Measurements from ENCODE around the gene MBD3.
A peak's percentile ranks its signal among the peaks of the same experiment; 100 is the strongest.

MBD3 gene

DNA sequence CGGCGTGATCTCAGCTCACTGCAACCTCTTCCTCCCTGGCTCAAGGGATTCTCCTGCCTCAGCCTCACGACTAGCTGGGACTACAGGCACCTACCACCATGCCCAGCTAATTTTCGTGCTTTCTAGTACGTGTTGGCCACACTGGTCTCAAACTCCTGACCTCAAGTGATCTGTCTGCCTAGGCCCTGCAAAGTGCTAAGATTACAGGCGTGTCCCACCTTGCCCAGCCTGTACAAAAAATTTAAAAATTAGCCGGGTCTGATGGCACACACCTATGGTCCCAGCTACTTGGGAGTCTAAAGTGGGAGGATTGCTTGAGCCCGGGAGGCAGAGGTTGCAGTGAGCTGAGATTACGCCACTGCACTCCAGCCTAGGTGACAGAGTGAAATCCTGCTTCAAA, 19.9 kb downstream of the MBD3 start:
- FAIRE-seq: no peak
- DNase-seq (ENCODE audit: low spot score): no peak

DNA sequence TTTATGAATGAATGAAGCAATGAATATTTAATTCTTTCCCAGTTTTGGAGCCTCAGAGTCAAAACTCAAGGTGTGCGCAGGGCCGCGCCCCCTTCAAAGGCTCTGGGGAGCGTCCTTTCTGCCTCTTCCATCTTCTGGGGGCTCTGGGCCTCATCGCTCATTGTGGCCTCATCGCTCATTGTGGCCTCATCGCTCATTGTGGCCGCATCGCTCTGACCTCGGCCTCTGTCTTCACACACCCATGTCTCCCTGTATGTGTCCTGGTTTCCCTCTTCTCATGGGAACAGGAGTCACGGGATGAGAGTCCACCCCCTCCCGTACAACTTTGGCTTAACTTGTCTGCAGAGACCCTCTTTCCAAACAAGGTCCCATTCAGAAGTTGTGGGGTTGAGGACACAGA, 21.3 kb downstream of the MBD3 start:
- DNase-seq (ENCODE audit: low spot score) (no peak), FAIRE-seq (no peak)

DNA sequence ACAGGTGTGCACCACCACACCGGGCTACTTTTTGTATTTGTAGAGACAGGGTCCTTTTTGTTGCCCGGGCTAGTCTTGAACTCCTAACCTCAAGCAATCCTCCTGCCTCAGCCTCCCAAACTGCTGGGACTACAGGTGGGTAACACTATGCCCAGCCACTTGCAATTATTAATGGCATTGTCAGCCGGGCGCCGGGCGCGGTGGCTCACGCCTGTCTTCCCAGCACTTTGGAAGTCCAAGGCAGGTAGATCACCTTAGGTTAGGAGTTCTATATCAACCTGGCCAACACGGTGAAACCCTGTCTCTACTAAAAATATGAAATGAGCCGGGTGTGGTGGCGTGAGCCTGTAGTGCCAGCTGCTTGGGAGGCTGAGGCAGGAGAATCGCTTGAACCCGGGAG, 21.8 kb downstream of the MBD3 start:
- FAIRE-seq (no peak), DNase-seq (ENCODE audit: low spot score) (no peak)

DNA sequence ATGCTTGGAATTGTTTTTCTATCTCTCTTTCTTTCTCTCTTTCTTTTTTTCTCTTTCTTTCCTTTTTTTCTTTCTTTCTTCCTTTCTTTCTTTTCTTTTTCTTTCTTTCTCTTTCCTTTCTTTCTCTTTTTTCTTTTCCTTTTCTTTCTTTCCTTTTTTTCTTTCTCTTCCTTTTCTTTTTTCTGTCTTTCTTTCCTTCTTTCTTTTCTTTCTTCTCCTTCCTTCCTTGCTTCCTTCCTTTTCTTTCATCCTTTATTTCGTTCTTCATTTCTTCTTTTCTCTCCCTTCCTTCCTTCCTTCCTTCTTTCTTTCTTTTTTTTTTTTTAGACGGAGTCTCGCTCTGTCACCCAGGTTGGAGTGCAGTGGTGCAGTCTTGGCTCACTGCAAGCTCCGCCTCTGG, 22.7 kb downstream of the MBD3 start:
- no peak for FAIRE-seq
- no peak for DNase-seq (ENCODE audit: low spot score)

DNA sequence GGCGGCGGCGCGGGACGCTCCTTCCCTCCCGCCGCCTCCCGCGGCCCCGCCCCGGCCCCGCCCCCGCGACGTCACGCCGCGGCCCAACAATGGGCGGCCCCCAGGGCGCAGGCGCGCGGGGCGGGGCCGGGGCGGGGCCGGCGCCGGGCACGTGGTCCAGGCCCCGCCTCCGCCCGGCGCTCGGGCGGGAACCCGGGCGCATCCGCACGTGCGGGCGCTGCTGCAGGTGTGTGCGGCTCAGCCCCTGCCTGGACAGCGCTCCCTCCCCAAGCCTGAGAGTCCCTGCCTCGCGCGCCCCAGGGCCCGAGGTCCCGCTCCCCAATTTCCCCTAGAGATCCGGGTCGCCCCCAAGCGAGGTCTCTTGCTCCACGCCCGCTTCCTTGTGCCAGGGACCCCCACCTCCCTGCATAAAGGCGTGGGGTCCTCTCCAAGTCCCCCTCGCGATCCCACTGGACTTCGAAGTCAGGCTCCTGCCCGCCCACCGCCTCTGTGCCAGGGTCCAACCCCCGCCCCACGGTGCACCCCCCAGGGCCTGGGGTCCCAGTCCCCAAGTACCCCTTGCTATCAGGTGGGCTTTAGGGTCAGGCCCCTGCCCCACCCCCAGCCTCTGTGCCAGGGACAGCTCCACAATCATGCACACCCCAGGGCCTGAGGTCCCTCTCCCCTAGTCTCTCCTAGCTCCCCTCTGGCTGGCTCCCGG, 24.2 kb downstream of the MBD3 start, which contains the start of gene MEX3D:
TSS of gene MEX3D (minus strand) at position 6 of the 700 bp plus-strand sequence. CDS start 267 bp downstream, outside the sequence.
- FAIRE-seq (no peak), DNase-seq (ENCODE audit: low spot score) (peak; percentile 93)

DNA sequence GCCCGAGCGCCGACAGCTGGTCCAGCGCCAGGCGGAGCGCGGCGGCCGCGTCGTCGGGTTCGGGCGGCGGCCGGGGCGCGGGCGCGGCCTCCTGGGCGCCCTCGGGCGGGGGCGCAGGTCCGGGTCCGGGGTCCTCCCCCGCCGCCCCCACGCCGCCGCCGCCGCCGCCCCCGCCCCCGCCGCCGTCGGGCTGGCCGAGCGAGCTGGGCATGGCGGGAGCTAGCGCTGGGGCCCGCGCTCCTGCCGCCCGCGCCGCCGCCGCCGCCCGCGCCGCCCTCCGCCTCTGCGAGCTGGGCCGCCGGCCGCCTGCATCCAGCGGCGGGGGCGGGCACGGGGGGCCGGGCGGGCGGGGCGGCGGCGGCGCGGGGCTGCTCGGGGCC, 24.8 kb downstream of the MBD3 start:
- DNase-seq (ENCODE audit: low spot score) (no peak), FAIRE-seq (no peak)

DNA sequence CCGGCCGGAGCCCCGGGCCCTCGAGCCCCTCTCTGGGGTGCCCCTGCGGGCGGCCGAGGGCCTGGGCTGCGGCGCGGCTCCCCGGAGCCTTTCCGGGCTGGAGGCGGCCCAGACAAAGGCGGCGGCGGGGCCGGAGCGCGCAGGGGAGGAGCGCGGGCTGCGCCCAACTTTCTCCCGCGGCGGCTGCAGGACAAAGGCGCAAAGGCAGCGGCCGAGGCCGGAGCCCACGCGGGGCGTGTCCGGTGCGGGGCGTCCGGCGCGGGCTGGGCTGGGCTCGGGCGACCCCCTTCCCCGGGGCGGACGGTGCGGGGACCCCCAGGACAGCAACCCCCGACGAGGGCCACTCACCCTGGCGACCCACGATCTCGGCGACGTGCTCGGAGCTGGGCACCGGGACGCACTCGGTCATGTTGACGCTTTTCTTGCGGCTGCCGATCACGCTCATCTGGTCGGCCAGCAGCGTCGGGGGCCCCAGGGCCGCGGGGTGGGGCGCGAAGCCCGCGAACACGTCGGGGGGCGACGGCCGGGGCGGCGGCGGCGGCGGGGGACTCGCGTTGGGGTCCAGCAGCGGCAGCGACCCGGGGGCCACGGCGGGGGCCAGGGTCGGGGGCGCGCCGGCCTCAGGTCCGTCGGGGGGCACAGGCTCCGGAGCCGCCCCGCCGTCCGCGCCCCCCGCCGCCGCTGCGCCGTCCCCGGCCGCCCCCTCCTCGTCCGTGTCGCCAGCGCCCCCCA, 25.4 kb downstream of the MBD3 start:
- no peak for FAIRE-seq
- DNase-seq (ENCODE audit: low spot score): peak; percentile 36

DNA sequence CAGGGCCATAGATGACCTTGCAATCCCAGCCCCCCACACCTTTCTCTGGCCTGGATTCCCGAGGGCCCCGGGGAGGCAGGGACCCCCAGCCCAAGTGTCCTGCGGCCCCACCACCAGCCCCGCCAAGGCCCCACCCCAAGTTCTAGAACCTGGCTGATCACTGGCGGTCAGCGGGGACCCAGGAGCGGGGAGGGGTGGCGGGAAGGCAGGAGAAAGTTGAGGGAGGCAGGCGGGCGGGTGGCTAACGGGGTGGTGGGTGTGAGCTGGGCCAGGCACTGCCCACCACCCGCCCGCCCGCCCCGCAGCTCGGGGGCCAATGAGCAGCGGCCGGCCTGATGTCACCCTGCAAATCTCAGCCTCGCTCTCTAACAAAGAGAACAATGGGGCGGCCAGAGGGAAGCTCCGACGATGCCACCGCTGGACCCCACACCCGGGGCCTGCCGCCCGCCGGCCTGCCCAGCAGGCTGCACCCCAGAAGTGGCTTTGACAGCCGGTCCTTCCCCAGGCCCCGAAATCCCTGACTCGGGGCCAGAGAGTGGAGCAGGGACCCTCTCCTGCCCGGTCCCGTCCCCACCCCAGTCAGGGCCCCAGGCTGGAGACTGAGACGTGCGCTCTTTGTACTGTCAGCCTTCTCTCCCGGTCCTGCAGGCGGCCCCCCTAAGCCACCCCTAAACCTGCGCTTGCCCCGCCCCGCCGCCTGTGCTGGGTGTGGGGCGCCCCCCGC, 26.1 kb downstream of the MBD3 start:
- DNase-seq (ENCODE audit: low spot score): peak; percentile 83
- FAIRE-seq: no peak

DNA sequence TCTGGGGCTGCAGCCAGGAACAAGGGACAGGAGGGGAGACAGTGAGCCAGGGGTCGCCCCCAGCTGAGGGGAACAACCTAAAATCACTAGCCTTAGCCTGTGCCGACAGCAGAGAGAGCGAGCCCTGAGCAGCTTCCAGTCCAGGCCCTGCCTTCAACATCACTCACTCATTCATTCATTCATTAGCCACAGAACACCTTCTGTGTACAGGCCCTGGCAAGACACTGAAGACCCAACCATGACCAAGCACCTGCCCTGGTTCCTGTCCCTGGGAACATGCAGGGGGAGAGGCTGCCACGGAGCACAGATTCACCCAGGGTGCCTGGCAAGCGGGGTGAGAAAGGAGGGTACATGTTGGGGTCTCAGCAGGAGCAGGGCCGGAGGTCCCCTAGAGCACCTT, 29.4 kb downstream of the MBD3 start:
- no peak for DNase-seq (ENCODE audit: low spot score)
- no peak for FAIRE-seq

DNA sequence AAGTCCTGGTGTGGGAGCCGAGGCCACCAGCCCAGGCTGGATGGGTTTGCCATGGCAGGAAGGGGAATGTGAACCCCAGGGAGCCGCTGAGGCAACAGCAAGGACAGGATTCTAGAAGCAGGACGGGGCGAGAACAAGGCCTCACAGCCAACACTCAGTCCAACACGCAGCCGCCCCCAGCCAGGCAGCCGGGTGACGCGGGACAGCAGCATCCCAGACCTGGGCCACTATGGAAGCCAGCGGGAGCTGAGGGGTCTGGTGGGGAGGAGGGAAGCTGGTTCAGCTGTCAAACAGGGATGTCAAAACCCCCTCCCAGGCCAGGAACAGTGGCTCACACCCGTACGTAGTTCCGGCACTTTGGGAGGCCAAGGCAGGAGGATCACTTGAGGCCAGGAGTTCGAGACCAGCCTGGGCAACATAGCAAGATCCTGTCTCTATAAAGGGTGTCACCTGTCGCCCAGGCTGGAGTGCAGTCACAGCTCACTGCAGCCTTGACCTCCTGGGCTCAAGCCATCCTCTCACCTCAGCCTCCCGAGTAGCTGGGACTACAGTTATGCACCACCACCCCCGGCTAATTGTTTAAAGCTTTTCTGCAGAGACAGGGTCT, 31.3 kb downstream of the MBD3 start:
- DNase-seq (ENCODE audit: low spot score): no peak
- no peak for FAIRE-seq

DNA sequence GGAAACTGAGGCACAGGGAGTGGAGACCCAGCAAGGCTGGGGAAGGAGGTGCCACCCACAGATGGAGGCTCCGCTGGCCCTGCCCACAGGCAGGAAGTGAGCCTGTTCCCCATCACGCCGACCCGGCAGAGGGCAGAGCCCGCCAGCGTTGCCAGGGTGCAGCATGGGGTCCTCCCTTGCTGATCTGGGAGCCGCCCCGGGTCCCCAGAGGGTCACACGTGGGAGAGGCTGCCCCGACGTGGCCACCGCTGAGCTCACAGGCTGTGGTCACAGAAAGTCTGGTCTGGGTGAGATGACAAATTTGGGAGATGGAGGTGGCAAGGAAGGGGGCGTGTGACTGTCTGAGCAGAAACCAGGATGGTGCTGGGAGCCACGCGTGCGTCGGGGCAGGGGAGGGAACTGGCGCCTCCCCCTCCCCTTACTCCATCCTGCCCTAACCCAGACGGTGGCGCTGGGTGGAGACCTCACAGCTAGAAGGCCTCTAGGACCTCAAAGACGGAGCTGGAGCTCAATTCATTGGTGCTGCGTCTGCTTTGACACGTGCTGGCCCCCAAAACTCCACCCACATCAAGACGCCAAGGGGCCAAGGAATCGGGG, 32.3 kb downstream of the MBD3 start:
- no peak for DNase-seq (ENCODE audit: low spot score)

DNA sequence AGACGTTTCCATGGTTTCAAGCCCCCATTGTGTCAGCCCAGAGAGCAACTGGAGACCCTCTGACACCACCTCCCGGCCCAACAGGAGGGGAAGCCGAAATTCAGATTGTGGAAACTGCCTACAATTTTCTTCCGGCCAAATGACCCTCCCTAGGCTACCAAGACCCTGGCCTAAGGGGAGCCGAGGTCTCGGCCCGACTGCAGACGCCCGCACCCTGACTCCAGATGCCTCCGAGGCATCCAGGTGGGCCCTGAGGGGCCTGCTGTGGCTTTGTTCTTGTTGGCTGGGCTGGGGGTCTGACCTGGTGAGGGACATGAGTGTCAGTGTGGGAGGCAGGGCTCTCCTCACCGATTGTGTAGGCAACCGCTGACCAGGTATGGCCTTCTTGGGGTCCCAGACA, 34.1 kb downstream of the MBD3 start:
- FAIRE-seq (no peak), DNase-seq (ENCODE audit: low spot score) (no peak)

More for the DNA sequence above, 32.3 kb downstream of the MBD3 start:
- FAIRE-seq: no peak

DNA sequence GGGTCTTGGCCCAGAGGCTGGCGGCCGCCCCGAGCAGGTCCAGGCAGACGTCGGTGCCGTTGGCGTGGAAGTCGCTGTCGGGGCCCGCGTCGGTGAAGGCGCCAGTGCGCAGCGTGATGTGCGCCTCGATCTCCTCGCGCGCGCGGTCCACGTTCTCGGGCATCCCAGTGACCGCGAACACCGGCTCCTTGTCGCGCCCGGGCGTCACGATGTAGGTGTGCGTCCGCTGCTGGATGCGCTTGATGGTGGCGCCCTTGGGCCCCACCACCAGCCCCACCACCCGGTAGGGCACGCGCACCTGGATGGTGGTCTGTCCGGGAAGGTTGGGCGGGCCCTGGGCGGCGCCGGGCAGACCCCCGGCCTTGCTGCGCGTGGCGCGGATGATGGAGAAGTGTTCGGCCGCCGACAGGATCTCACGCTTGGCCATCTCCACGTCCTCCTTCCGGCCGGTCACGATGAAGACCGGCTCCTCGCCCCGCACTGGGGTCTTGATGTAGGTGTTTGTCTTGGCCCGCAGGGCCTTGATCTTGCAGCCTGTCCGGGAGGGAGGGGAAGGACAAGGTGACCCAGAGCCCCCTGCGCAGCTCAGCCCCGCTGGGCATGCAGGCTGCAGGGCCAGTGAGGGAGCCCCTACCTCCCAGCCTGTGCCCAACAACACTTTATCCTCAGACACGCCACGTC, 36.1 kb downstream of the MBD3 start:
- DNase-seq (ENCODE audit: low spot score): no peak
- no peak for FAIRE-seq

DNA sequence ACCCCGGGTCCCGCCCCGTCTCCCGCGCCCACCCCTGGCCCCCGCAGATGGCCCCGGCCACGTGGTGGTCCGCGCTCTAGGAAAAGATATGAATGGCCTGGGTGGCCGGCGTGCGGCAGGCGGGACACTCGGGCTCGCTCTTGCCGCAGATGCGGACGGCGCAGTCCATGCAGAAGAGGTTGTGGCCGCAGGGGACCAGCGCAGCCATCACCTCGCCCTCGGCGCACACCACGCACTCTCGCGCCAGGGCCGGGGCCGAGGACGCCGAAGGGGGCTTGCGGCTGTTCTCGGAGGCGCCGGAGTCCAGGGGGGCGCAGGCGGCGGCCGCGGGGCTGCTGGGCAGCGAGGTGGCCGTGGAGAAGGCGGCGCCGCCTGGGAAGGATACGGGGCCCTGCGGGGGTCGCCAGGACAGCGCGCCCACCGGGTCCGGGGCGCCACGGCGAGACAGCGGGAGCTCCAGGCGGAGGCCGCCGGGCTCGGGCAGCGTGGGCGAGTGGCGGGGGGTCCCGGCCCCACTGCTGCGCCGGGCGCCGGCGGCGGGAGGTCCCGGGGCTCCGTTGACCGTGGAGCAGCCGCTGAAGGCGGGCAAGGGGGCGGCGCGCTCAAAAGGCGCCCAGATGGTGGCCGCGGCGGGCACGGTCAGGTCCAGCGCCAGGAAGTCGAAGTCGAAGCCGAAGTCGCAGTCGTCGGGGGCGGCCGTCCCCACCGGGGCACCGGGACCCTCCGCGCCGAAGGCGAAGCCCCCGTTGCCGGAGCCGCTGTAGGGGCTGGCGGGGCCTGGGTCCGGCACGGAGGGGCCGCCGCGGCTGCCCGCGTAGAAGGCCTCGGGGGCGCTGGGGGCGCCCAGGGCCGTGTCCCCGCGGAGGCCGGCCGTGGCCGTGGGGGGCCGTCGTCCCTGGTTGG, 36.9 kb downstream of the MBD3 start:
- DNase-seq (ENCODE audit: low spot score): no peak
- FAIRE-seq: no peak

DNA sequence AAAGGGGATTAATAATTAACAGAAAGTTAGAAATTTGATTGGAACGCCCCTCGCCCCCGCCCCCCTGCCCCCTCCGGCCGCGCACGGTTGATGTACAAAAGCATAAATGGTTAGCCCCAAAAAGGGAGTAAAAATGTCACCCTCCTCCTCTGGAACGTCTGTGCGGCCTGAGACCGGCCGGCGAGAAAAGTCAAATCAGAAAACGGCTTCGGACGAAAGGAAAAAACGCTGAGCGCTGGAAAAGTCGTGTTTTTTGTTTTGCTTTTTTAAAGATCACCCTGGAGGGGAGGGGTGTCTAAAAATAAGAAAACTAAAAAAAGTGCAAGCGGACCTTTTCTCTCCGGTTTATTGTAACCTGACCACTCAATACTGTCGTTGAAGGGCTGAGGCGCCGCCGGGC, 37.7 kb downstream of the MBD3 start:
- no peak for FAIRE-seq

DNA sequence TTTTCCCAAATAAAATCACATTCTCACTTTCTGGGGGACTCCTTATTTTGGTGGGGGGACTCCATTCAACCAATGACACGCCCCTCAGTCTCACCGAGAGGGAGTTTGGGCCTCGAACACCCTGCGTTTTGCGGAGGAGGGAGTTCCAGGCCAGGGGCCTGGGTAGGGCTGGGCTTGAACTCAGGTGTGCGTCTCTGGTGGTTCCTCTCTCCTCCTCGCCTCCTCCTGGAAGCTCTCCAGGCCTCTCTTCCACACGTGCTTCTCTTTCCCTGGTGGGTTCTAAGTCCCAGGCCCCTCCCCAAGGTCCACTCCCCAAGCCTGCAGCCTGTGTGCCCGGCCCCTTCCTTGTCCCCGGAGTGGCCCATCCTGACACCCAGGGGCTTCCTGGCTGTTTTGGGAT, 39.2 kb downstream of the MBD3 start:
- DNase-seq (ENCODE audit: low spot score) (no peak), FAIRE-seq (no peak)

More for the DNA sequence above, 37.7 kb downstream of the MBD3 start:
- DNase-seq (ENCODE audit: low spot score): no peak

DNA sequence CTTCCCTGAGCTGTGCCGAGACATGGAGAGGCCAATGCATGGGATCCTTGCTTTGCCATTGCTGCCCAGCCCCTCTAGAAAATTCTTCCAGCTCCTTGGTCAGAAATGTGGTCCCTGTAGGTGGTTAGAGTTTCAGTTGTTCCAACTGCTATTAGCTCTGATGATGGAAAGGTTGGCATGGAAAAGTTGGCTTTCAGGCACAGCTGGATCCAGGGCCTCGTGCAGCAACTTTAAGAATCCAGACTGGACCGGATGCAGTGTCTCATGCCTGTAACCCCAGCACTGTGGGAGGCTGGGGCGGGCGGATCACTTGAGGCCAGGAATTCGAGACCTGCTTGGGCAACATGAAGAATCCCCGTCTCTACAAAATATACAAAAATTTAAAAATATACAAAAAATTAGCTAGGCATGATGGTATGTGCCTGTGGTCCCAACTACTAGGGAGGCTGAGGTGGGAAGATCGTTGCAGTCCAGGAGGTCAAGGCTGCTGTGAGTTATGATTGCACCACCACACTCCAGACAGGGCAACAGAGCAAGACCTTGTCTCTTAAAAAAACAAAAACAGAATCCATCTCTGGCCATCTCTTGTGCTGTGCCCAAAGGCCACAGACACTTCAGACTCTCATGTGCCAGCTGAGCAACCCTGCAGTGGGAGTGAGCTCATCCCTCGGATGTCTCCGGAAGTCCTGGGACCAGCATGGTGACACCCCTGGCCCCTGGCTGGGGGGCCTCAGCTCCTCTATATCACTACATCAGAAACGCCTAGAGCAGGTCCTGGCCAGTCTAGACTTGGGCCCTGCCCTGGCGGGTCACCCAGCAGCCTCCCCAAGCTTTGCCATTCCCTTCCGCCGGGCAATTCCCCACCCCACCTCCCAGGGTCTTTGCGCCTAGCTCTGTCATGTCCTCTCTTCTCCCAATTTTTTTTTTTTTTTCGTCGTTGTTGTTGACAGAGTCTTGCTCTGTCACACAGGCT, 41.3 kb downstream of the MBD3 start:
- FAIRE-seq (no peak), DNase-seq (ENCODE audit: low spot score) (no peak)

DNA sequence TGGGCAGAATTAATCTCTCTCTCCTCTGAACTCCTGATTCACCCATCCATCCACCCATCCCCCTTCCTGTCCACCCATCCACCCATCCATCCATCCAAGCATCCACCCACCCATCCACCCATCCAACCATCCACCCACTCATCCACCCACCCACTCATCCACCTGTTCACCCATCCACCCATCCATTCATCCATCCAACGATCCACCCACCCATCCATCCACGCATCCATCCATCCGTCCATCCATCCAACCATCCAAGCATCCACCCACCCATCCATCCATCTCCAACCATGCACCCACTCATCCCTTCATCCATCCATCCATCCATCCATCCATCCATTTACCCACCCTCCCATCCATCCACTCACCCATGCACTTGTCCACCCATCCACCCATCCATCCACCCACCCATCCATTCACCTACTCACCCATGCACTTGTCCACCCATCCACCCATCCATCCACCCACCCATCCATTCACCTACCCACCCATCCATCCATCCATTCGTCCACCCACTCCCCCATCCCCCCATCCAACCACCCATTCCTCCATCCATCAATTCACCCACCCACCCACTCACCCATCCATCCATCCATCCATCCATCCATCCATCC, 43.2 kb downstream of the MBD3 start:
- no peak for DNase-seq (ENCODE audit: low spot score)
- FAIRE-seq: no peak

All from urothelium cell line (cell line).